ENCODE data around the gene SYNDIG1L.
"Not testable (repeated sequence)": the region's sequence is repeated elsewhere in the genome, so short reads cannot be mapped to it uniquely, and the experiment has no call there.

Gene SYNDIG1L

DNA sequence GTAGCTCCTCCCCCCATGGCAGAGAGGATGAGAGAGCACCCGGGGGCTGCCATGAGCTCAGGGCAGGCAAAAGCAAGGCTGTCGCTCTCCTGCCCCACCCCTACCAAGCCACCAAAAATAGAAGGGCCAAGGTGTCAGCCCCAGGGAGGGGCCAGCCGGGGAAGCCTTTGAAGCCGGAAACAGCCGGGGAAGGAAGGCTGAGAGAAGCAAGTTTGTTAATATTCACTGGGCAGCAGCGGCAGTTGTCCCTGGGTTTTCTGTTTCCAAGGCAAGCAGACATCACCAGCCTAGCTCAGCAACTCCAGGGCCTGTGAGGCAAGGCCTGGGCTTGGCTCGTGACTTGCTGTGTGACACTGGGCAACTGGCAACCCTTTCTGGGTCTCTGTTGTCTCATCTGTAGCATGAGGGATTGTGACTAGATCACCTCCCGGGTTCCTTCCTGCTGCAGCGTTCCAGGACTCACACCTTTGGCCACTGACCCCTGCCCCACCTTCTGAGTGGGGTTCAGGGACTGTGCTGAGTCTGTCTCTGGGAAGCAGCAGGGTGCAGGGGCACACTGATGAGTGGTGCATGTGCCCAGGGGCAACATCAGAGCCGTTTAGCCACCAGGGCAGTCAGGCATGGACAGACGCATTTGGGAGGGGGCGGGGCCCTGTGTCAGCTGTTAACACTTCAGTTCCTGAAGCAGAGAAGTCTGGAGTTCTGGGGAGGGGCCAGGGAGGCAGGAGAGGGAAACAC lies 24.3 kb downstream of the SYNDIG1L start:
- peak; percentile 55 to 65 for DNase-seq

DNA sequence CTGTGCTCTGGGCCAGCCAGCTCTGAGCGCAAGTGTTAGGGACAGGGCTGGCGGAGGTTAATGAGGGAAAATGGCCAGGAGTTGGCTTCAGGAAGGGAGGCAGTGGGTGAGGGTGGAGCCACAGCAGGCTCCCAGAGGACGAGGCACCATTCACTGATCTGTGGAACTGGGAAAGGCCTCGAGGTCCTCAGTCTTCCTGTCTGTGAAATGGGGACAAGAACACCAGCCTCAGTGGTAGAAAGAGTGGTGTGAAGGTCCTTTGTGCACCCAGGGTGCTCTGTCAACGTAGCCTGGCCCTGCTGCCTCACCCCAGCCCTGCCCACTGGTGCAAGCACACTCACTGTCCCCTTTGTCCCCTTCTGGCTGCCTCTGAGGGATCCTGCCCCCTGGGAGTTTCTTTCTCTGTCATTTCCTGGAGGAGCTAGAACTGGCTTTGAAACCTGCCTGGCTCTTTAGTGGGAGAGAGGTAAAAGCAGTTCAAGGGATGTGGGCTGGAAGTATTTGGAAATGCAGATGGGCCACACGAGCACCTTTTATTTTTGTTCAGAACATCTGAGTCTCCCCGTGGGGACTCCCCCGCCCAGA lies 25.0 kb downstream of the SYNDIG1L start:
- no peak for DNase-seq

GRCh38 chr14:74400031-74400685 lies 25.9 kb downstream of the SYNDIG1L start:
- DNase-seq, result no peak

DNA sequence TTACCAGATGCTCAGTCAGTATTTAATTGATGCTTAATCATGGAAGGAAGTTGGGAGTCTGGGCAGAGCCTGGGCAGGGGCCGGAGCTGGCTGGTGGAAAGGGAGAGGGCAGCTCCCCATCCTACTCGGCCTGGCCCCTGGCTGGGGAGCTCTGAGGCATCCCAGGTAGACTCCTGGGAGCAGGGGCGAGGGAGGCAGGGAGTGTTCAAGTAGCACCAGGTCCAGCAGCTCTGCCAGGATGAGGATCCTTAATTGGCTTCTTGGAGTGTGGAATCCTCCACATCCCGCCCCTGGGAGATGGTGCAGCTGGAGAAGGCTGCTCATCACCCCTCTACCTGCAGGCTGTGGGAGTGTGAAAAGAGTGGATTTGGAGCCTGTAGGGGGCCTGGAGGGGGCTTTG lies 30.9 kb downstream of the SYNDIG1L start:
- no peak for DNase-seq

DNA sequence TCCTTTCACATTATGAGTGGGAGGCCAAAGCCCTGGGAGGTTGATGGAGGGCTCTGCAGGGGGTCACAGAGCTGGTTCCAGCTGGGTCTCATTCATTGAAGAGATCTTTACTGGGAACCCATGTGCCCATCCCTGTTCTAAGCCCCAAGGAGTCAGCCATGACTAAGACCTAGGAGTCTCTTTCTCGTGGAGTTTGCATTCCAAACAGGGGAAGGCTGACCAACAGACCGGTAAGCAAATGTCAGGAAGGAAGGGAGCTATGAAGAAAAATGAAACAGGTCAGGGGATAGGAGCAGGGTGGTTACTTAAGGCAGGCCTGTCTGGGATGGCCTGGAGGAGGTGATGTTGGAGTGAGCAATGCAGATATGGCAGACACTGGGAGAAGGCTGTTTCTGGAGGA lies 31.5 kb downstream of the SYNDIG1L start:
- no peak for DNase-seq

DNA sequence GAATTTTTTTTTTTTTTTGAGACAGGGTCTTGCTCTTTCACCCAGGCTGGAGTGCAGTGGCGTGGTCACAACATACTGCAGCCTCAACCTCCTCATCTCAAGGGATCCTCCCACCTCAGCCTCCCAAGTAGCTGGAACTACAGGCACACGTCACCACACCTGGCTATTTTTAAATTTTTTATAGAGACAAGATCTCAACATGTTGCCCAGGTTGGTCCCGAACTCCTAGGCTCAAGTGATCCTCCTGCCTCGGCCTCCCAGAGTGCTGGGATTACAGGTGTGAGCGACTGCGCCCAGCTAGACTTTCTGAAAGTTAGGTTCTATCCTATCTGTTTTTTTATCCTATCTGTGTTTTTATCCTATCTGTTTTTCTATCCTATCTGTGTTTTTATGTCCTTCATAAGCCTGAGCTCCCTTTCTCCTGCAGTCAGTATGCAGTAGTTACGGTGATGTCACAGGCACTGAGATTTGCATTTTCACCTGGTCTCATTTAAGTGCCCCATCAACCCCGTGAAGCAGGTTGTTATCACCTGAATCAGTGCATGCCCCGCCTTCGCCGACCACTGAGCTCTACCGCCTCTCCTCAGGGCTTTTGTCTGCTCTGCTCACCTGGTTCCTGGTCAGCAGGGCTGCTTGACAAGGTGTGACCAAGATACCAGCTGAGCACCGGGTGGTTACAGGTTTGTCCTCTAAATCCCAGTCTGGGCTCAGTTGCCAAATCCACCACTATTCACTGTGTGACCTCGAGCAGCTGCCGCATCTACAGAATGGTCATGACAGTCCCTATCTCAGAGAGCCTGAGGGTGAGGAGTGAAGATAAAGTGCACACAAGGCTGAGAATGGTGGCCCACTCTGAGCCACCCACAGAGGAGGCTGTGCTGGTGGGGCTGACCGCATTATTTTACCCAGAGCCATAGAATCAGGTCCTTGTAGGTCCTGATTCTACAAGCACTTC lies 33.1 kb downstream of the SYNDIG1L start:
- DNase-seq, result no peak

DNA sequence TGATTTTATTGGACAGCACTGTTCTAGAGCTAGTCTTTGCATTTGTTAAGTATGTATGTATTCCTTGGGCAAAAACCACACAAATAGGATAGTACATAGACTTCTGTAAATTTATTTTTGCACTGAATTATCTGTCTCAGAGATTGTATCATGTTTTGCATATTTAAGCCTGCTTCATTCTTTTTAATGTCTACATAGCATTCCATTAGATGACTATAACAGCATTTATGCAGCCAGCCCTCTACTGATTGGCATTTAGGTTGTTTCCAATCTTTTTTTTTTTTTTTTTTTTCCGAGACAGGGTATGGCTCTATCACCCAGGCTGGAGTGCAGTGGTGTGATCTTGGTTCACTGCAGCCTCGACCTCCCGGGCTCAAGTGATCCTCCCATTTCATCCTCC lies 34.5 kb downstream of the SYNDIG1L start:
- no peak for DNase-seq

GRCh38 chr14:74390505-74390904 lies 35.5 kb downstream of the SYNDIG1L start:
- not testable (repeated sequence) for DNase-seq

DNA sequence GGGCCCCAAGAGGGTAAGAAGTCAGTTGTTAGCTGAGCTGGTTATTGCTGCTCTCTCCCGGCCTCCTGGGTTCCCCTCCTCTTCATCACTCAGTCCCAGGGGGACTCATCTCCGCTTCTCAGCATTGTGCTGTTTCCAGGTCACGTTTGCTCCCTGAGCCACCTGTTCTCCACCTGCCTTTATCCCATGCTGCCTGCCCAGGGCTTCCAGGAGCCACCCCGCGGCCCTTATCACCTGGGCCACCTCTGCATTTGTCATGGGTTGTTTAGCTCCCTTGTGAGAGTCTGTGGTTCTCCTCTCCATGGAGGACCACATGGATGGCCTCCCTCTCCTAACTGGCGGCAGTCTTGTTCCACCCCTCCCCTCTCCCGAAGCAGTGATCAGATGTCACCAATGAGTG lies 36.0 kb downstream of the SYNDIG1L start:
- no peak for DNase-seq

- DNase-seq, result no peak
Measured at GRCh38 chr14:74382231-74382630, 43.8 kb downstream of the SYNDIG1L start.

- DNase-seq, result not testable (repeated sequence)
Measured at GRCh38 chr14:74381571-74381970, 44.4 kb downstream of the SYNDIG1L start.

GRCh38 chr14:74380845-74381244 lies 45.2 kb downstream of the SYNDIG1L start:
- no peak for DNase-seq

DNA sequence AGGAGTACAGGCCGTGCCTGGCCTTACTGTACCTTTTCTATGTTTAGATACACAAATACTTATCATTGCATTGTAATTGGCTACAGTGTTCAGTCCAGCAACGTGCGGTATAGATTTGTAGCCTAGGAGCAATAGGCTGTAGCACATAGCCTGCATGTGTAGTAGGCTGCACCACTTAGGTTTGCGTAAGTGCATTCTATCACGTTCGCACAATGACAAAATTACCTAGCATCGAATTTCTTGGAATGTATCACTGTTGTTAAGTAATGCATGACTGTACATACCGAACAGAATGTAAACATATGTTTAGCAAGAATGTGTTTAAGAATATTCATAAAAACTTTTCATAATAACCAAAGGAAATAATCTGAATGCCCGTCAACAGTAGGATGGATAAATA lies 45.8 kb downstream of the SYNDIG1L start:
- no peak for DNase-seq

DNA sequence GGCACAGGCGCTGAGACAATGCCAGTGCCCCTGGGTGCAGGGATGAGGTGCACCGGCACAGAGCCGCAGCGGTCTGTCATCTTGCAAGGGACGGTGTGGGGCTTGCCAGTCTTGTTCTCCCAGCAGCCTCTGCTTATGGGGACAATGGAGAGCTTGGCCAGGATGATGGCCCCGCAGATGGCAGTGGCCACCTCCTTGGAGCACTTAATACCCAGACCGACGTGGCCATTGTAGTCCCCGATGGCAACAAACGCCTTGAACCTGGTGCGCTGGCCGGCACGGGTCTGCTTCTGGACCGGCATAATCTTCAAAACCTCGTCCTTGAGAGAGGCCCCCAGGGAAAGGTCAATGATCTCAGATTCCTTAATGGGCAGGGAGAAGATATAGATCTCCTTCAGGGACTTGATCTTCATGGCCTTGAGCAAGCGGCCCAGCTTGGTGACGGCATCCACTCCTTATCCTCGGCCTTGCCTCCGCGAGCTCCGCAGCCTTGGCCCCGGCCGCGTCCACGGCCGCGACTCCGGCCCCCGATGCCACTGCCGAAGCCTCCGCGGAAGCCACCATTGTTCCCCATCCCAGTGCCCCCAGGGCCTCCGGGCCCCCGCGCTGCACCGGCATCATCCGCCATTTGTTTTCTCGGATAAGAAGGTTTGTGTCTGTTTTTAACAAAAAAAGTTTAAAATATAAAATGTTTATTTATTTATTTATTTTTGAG lies 47.9 kb downstream of the SYNDIG1L start:
- DNase-seq, result no peak

DNA sequence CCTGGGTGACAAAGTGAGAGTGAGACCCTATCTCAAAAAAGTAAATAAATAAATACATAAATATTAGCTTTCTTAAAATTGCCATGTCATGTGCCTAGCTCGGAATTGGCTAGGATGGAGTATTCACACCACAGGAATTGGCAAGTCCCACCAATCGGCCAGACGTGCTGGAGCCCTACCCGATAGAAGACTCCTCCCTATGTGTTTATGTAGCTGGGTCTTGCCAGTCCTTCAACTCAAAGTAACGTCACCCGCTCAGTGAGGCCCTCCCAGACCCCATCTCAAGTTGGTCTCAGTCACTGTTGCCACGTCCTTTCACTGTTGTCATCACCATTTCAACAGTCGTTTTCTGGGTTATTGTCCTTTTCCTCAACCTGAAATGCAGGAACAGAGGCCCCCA lies 57.6 kb downstream of the SYNDIG1L start:
- DNase-seq, result no peak

DNA sequence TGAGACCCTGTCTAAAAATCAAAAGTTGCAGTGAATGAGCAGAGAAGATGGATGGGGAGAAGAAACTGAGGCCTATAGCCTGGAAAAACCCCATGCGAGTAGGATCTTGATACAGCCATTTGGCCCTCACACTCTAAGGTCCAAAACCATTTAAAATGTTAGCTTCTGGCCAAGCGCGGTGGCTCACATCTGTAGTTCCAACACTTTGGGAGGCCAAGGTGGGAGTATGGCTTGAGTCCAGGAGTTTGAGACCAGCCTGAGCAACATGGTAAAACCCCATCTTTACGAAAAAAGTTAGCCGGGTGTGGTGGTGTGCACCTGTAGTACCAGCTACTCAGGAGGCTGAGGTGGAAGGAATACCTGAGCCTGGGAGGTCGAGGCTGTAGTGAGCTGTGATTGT lies 58.0 kb downstream of the SYNDIG1L start:
- DNase-seq, result no peak

DNA sequence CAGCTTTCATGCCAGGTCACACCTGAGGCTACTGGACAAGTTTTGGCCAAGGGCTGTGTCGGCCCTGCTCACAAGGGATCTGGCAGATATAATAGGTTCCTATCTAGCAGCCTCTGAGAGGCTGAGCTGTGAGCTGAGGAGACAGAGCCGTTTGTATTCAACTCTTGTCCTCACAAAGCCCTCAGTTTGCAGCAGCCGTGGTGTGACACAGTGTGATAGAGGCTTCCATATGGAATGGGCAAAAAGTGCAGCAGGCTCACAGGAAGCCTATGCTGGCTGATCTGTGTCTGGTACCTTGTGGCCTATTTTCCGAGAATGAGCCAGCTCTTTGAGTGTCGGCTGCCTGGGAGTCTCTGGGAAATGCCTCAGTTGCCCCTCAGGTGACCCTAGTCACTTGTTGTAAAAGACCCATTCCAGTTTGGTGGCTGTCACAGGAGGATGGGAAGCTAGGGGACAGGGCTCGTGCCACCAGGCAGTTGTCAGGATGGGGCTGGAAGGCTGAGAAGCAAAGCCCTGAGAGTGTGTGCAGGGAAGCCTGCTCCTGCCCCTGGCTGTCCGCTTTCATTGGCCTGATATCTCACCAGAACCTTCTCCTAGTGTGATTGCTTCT lies 61.6 kb downstream of the SYNDIG1L start:
- no peak for DNase-seq

DNA sequence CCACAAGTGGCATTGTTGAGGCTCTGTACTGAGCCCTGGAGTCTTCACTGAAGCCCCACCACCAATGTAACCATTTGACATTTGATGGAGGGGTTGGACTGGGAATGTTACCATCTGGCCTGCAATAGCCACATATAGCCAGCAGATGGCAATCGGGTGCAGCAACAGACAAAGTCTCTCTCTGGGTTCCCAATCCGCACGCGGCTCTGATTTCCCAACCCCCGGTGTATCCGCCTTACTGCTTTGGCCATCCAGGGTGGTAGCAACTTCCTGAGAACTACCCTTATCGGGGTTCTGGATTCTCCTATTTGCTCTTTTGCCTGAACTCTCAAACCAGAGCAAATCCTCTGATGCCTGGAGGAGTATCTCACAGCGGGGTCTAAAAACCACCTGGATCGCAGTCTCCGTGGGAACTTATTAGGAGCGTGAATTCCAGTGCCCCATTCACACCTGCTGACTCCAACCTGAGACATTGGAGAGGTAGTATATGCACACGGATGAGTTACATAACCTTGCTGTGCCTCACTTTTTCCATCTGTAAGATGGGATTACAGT lies 63.6 kb downstream of the SYNDIG1L start:
- peak; percentile 80 for DNase-seq

- no peak for DNase-seq
Measured at GRCh38 chr14:74360163-74360562, 65.8 kb downstream of the SYNDIG1L start.

DNA sequence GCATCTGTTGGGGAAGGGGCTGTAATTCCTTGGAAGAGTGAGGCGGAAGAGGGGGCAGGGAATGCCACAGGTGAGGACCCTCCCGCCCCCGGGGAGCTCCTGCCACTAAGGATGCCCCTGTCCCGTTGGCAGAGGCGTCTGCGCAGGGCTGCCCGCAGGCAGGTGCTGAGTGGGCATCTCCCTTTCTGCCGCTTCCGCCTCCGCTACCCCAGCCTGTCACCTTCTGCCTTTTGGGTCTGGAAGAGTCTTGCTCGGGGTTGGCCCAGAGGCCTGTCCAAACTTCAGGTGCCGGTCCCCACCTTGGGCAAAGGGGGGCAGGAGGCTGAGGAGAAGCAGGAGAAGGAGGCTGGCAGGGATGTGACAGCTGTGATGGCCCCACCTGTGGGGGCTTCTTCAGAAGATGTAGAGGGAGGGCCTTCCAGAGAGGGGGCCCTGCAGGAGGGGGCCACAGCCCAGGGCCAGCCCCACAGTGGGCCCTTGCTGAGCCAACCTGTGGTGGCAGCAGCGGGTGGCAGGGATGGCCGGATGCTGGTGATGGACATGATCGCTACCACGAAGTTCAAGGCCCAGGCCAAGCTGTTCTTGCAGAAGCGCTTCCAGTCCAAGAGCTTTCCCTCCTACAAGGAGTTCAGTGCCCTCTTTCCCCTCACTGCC lies 67.7 kb downstream of the SYNDIG1L start:
- DNase-seq, result no peak

GRCh38 chr14:74357585-74357984 lies 68.4 kb downstream of the SYNDIG1L start:
- no peak for DNase-seq

Measured in activated T-cell treated with anti-CD3 and anti-CD28 coated beads, Interleukin-2, amount 50 U/mL, for 48 hours (primary cell).